Astrocyte (in vitro differentiated cells and primary cell): ENCODE data around the gene SRGAP1. TPM values are rescaled to one million over a fixed set of nuclear protein-coding genes. Genes with fewer than 3 reads are reported as not detected.
"Not testable (repeated sequence)": the region's sequence is repeated elsewhere in the genome, so short reads cannot be mapped to it uniquely, and the experiment has no call there.

Source experiments
- DNase-seq: peaks from one replicate; pipeline ENCODE4 v3.0.0-alpha.2; 2010; ENCODE audit warnings: low read depth
- FAIRE-seq: peaks from 2 replicates; lab custom pipeline; 2011; peaks lifted over from hg19 to GRCh38; lab: Jason Lieb, UNC
- H2AFZ ChIP-seq: 2 replicates; pipeline ENCODE4 v1.6.0; 2012; ENCODE audit warnings: low read depth, low read length, inconsistent platforms
- H3K27ac ChIP-seq: 2 replicates; pipeline ENCODE4 v1.5.1; 2011; ENCODE audit warnings: low read depth, low read length, inconsistent platforms
- H3K27me3 ChIP-seq: 2 replicates; pipeline ENCODE4 v1.6.0; 2011; ENCODE audit warnings: low read length, inconsistent platforms; ENCODE audit not compliant: insufficient read depth
- H3K36me3 ChIP-seq: 2 replicates; pipeline ENCODE4 v1.5.1; 2011; ENCODE audit warnings: low read length, inconsistent platforms; ENCODE audit not compliant: insufficient read depth
- H3K4me1 ChIP-seq: 2 replicates; pipeline ENCODE4 v1.5.1; 2011; ENCODE audit warnings: low read length, inconsistent platforms; ENCODE audit not compliant: insufficient read depth
- H3K4me2 ChIP-seq: 2 replicates; pipeline ENCODE4 v1.6.0; 2012; ENCODE audit warnings: low read length, inconsistent platforms
- H3K4me3 ChIP-seq: 2 replicates; pipeline ENCODE4 v1.5.1; 2011; ENCODE audit warnings: low read depth, mild to moderate bottlenecking, low read length, inconsistent platforms; ENCODE audit not compliant: insufficient read depth
- H3K79me2 ChIP-seq: 2 replicates; pipeline ENCODE4 v1.6.0; 2012; ENCODE audit warnings: mild to moderate bottlenecking, low read length, inconsistent platforms; ENCODE audit not compliant: insufficient read depth
- H3K9ac ChIP-seq: 2 replicates; pipeline ENCODE4 v1.6.0; 2012; ENCODE audit warnings: mild to moderate bottlenecking, low read length, inconsistent platforms
- H3K9me3 ChIP-seq: 2 replicates; pipeline ENCODE4 v1.5.1; 2012; ENCODE audit warnings: low read depth, mild to moderate bottlenecking, low read length, inconsistent platforms; ENCODE audit not compliant: insufficient read depth
- H4K20me1 ChIP-seq: 2 replicates; pipeline ENCODE4 v1.6.0; 2012; ENCODE audit warnings: low read length, inconsistent platforms; ENCODE audit not compliant: insufficient read depth
- H3K27ac Mint-ChIP-seq: one replicate; pipeline ENCODE4 v1.8.0; 2021; ENCODE audit warnings: mild to moderate bottlenecking, mixed read lengths; ENCODE audit not compliant: unreplicated experiment
- H3K27me3 Mint-ChIP-seq: one replicate; pipeline ENCODE4 v1.8.0; 2021; ENCODE audit warnings: low read depth, mixed read lengths; ENCODE audit not compliant: unreplicated experiment
- H3K36me3 Mint-ChIP-seq: one replicate; pipeline ENCODE4 v1.8.0; 2021; ENCODE audit warnings: low read depth, mixed read lengths; ENCODE audit not compliant: unreplicated experiment
- H3K4me1 Mint-ChIP-seq: one replicate; pipeline ENCODE4 v1.8.0; 2021; ENCODE audit warnings: low read depth, mixed read lengths; ENCODE audit not compliant: unreplicated experiment
- H3K4me3 Mint-ChIP-seq: one replicate; pipeline ENCODE4 v1.8.0; 2021; ENCODE audit warnings: mild to moderate bottlenecking, moderate library complexity, mixed read lengths; ENCODE audit not compliant: unreplicated experiment
- H3K9me3 Mint-ChIP-seq: one replicate; pipeline ENCODE4 v1.8.0; 2021; ENCODE audit warnings: mild to moderate bottlenecking, mixed read lengths; ENCODE audit not compliant: unreplicated experiment
- CTCF ChIP-seq: IDR thresholded peaks from 2 replicates; pipeline ENCODE4 v1.5.1; 2011; ENCODE audit warnings: low read depth, mild to moderate bottlenecking, inconsistent platforms, low read length, moderate library complexity; ENCODE audit not compliant: insufficient read depth
- EZH2 ChIP-seq: IDR thresholded peaks from 2 replicates; pipeline ENCODE4 v1.6.1; 2012; ENCODE audit warnings: mild to moderate bottlenecking, low read length, inconsistent platforms; ENCODE audit not compliant: insufficient read depth
- total RNA-seq: library from RNA; stranded (reverse); gene quantifications from 2 replicates; pipeline ENCODE4 v1.2.1, GENCODE V29; 2021

The SRGAP1 gene
- total RNA-seq, 1 donor from 2014 or later: 15.2 TPM

GRCh38 chr12:64194333-64195149 is 350.0 kb downstream of the SRGAP1 start:
- Histone ChIP-seq H3K4me1 (peaks cover 5% of the 10 kb centered on the region), H3K9me3 (no peaks in the 10 kb centered on the region), H3K27me3 (no peaks in the 10 kb centered on the region), H2AFZ (peak overlapping the region; percentile 28), H3K79me2 (no peaks in the 10 kb centered on the region), H4K20me1 (no peaks in the 10 kb centered on the region), H3K36me3 (no peaks in the 10 kb centered on the region), H3K9ac (no peak overlapping the region), H3K27ac (no peak overlapping the region), H3K4me2 (no peak overlapping the region), H3K4me3 (no peak overlapping the region)
- DNase-seq: peak; percentile 37
- TF ChIP-seq CTCF (no peak), EZH2 (no peak)
- Mint-ChIP-seq H3K4me1 (no peaks in the 10 kb centered on the region), H3K27ac (no peak overlapping the region), H3K4me3 (no peak overlapping the region), H3K36me3 (peaks cover 13% of the 10 kb centered on the region), H3K27me3 (no peaks in the 10 kb centered on the region), H3K9me3 (no peaks in the 10 kb centered on the region)
- FAIRE-seq: no peak

- H3K79me2 ChIP-seq, H3K9ac ChIP-seq, H3K27me3 Mint-ChIP-seq, H2AFZ ChIP-seq, H3K4me3 ChIP-seq, H3K36me3 ChIP-seq, H4K20me1 ChIP-seq, H3K27me3 ChIP-seq, DNase-seq, H3K27ac Mint-ChIP-seq, H3K4me1 ChIP-seq, H3K4me3 Mint-ChIP-seq, H3K27ac ChIP-seq, H3K4me1 Mint-ChIP-seq, H3K4me2 ChIP-seq, H3K9me3 Mint-ChIP-seq, H3K9me3 ChIP-seq, FAIRE-seq: not testable (repeated sequence)
- peaks cover 13% of the 10 kb centered on the region for H3K36me3 Mint-ChIP-seq
Observed at GRCh38 chr12:64195841-64196240, 351.3 kb downstream of the SRGAP1 start.

- Histone ChIP-seq H3K27me3 (no peaks in the 10 kb centered on the region), H3K79me2 (no peaks in the 10 kb centered on the region), H3K27ac (no peak overlapping the region), H2AFZ (no peak overlapping the region), H3K4me2 (no peak overlapping the region), H3K9me3 (peaks cover 4% of the 10 kb centered on the region), H3K36me3 (no peaks in the 10 kb centered on the region), H3K4me1 (no peaks in the 10 kb centered on the region), H3K9ac (no peak overlapping the region), H4K20me1 (no peaks in the 10 kb centered on the region), H3K4me3 (no peak overlapping the region)
- H3K27ac Mint-ChIP-seq: no peak overlapping the region
- peaks cover 3% of the 10 kb centered on the region for H3K36me3 Mint-ChIP-seq
- FAIRE-seq (no peak), DNase-seq (no peak)
- H3K27me3 Mint-ChIP-seq: no peaks in the 10 kb centered on the region
- H3K9me3 Mint-ChIP-seq: no peaks in the 10 kb centered on the region
- no peak for TF ChIP-seq EZH2
- no peak for TF ChIP-seq CTCF
- no peaks in the 10 kb centered on the region for H3K4me1 Mint-ChIP-seq
- H3K4me3 Mint-ChIP-seq: no peak overlapping the region
Observed at GRCh38 chr12:64203036-64203435, 358.5 kb downstream of the SRGAP1 start.
